GM21576 (cell line): ENCODE measurements around the gene CCL17.

Experiments used
- ATAC-seq: cut with Tn5 transposase; IDR thresholded peaks from one replicate; pipeline ENCODE4 v1.9.1; 2021; ENCODE audit warnings: mild to moderate bottlenecking, moderate library complexity; ENCODE audit not compliant: unreplicated experiment

CCL17 gene

DNA sequence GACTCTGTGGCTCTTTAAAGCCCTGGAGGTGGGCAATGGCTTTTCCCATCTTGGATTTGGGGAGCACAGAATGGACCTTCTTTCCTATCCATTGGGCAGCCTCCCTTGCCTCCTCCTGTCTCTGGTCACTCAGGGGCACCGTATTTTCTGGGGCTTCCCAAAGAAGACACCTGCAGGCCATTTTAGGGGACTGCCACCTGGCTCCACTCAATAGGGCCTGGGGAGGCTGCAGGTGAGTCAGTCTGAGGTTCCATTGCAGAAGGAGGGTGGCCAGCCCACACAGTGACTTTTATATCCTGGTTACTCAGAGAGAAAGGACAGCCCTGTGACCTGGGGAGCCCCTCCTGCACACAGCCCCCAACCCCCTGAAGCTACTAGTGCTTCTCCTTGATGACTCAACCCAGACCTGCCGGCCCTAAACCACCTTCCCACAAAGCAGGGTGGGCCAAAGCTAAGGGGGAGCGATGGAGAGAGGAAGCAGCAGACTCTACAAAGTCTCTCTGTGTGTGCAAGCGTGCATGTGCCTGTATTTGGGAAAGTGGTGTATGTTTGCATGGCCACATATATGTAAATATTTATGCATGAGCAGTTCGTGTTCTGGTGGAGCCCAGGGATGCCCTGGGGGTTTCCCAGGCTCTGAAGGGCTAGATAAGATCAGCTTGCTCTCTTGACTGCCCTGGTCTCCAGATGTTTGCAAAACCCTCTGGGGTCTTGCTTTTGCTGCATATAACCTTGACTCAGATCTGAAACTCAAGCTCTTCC is 27.3 kb upstream of the CCL17 start:
- ATAC-seq = peak; percentile 66

DNA sequence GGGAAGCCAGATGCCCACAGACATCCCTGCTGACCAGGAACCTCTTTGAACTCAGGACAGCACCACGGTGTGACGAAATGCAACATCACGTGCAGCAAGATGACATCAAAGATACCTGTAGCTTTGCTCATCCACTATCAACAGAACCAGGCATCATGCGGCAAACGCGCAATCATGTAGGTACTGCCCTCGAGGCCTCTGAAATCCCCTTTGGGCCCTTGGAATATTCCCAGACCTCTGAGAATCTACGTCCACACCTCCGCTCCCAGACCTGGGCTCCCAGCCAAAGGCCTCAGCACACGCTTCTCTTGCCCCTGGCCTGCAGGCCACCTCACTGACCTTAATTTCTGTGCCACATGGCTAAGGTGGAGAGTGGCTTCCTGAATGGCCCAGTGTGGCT is 25.0 kb upstream of the CCL17 start:
- ATAC-seq = no peak

- no peak for ATAC-seq
These were observed 23.7 kb upstream of the CCL17 start for GRCh38 chr16:57380671-57381462.

DNA sequence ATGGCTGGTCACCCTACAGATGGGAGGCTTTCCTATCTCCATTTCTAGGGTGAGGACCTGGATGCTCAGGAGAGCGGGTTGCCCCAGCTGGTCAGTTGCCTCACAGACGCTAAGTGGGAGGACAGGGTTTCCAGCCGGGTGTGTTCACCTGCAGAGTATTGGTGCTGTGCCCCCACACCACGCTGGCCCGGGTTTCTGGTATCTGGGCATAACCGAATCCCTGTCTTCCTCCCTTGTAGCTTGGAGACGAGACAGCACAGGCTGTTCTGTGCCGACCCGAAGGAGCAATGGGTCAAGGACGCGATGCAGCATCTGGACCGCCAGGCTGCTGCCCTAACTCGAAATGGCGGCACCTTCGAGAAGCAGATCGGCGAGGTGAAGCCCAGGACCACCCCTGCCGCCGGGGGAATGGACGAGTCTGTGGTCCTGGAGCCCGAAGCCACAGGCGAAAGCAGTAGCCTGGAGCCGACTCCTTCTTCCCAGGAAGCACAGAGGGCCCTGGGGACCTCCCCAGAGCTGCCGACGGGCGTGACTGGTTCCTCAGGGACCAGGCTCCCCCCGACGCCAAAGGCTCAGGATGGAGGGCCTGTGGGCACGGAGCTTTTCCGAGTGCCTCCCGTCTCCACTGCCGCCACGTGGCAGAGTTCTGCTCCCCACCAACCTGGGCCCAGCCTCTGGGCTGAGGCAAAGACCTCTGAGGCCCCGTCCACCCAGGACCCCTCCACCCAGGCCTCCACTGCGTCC is 22.6 kb upstream of the CCL17 start:
- ATAC-seq = no peak

DNA sequence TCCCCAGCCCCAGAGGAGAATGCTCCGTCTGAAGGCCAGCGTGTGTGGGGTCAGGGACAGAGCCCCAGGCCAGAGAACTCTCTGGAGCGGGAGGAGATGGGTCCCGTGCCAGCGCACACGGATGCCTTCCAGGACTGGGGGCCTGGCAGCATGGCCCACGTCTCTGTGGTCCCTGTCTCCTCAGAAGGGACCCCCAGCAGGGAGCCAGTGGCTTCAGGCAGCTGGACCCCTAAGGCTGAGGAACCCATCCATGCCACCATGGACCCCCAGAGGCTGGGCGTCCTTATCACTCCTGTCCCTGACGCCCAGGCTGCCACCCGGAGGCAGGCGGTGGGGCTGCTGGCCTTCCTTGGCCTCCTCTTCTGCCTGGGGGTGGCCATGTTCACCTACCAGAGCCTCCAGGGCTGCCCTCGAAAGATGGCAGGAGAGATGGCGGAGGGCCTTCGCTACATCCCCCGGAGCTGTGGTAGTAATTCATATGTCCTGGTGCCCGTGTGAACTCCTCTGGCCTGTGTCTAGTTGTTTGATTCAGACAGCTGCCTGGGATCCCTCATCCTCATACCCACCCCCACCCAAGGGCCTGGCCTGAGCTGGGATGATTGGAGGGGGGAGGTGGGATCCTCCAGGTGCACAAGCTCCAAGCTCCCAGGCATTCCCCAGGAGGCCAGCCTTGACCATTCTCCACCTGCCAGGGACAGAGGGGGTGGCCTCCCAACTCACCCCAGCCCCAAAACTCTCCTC is 21.9 kb upstream of the CCL17 start:
- ATAC-seq = no peak

- no peak for ATAC-seq
These were observed 21.0 kb upstream of the CCL17 start for GRCh38 chr16:57383276-57384247.

DNA sequence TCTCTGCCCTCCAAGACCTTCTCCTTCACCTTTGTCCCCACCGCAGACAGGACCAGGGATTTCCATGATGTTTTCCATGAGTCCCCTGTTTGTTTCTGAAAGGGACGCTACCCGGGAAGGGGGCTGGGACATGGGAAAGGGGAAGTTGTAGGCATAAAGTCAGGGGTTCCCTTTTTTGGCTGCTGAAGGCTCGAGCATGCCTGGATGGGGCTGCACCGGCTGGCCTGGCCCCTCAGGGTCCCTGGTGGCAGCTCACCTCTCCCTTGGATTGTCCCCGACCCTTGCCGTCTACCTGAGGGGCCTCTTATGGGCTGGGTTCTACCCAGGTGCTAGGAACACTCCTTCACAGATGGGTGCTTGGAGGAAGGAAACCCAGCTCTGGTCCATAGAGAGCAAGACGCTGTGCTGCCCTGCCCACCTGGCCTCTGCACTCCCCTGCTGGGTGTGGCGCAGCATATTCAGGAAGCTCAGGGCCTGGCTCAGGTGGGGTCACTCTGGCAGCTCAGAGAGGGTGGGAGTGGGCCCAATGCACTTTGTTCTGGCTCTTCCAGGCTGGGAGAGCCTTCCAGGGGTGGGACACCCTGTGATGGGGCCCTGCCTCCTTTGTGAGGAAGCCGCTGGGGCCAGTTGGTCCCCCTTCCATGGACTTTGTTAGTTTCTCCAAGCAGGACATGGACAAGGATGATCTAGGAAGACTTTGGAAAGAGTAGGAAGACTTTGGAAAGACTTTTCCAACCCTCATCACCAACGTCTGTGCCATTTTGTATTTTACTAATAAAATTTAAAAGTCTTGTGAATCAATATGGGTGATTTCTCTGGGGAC is 20.1 kb upstream of the CCL17 start:
- ATAC-seq = no peak

GRCh38 chr16:57385083-57385482 is 19.5 kb upstream of the CCL17 start:
- ATAC-seq = no peak

DNA sequence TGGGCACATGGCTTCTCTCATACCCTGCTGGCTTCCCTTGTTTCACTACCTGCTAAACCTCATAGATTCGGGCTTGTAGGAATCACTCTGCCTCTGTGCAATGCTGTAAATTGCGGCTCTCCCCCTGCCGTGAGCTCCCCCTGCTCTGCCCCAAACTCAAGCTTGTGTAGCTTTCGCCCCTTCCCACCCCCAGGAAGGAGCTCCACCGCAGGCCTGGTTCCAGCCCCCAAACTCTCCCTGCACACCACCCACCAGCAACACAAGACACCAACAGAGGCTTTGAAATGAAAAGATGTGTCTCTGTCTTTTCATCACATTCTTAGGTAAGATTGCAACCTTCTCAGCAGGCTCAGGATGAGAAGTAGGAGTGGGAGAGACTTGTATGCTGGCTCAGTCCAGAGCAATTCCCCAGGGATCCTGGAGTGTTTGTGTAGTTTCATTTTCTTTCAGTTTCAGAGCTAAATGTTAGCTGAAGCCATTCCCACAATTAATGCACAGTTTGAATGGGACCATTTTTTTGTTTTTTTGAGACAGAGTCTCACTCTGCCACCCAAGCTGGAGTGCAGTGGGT is 18.1 kb upstream of the CCL17 start:
- no peak for ATAC-seq

DNA sequence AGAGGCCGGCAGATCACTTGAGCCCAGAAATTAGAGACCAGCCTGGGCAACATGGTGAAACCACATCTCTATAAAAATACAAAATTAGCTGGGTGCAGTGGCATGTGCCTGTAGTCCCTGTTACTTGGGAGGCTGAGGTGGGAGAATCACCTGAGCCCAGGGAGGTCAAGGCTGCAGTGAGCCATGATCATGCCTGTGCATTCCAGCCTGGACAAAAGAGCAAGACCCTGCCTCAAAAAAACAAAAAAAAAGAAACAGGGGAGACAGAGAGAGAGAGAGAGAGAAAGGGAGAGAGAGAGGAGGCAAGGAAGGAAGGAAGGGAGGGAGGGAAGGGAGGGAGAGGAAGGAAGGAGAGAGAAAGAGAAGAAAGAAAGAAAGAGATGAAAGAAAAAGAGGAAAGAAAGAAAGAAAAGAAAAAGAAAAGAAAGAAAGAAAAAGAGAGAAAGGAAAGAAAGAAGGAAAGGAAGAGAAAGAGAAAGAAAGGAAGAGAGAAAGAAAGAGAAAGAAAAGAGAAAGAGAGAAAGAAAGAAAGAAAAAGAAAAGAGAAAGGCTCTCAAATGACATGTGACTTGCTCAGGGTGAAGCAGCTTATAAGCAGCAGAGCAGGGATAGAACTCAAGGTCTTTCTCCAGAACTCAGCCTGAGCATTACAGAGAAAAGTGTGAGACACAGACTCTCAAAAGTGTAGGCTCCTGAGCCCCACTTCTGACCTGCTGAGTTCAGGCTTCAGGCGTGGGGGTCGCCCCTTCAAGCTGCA is 16.8 kb upstream of the CCL17 start:
- ATAC-seq = no peak

DNA sequence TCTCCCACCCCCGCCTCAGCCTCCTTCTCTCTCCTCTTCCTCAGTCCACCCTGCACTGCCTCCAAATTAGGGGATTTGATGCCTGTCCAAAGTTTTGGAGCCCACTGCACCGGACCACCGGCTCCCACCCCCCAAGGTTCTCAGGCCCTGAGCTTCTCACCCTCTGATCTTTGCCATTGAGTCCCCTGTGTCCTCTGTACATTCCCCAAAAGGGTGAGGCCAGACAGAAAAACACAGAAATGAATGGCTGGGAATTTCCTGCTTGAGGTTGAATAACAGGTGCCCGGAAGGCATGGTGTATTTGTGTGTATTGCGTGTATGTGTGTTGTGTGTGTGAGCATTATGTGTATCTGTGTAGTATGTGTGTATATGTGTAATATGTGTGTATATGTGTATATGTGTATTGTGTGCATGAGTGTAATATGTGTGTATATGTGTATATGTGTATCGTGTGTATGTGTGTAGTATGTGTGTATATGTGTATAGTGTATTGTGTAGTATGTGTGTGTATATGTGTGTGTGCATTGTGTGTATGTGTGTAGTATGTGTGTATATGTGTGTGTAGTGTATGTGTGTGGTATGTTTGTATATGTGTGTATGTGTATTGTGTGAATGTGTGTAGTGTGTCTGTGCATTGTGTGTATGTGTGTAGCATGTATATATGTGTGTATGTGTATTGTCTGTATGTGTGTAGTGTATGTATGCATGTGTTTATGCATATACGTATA is 16.0 kb upstream of the CCL17 start:
- ATAC-seq = no peak

- no peak for ATAC-seq
These were observed 15.5 kb upstream of the CCL17 start for GRCh38 chr16:57389087-57389468.

GRCh38 chr16:57390636-57391295 is 13.8 kb upstream of the CCL17 start:
- ATAC-seq = no peak

DNA sequence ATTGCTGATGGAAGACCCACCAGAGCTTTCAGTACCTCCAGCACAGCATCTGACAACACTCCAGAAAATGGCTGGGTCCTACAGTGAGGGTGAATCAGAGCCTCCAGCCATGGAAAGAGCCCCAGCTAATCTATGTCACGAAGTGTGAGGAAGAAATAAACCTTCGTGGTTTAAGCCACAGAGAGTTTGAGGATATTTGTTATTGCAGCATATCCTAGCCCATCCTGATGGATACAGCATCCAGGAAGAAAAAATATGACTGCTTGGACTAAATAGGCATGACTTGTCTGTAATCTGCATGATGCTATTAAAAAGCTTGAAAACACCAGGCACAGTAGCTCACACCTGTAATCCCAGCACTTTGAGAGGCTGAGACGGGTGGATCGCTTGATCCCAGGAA is 13.3 kb upstream of the CCL17 start:
- ATAC-seq = no peak

- ATAC-seq = no peak
These were observed 12.9 kb upstream of the CCL17 start for GRCh38 chr16:57391708-57392107.

DNA sequence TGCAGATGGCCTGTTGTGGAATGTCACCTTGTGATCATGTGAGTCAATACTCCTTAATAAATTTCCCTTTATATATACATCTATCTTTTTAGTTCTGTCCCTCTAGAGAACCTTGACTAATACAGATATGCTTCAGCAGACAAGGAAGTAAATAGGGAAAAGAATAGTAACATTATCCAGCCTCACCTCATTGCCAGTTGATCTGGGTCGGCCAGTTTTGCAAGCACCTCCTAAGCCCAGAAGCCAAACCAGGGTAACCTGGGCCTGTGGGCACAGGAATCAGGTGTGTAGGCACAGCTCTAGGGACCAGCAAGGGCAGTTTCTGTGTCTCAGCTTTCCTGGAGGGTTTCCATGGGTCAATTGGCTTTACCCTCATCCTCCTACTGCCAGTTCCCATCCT is 11.9 kb upstream of the CCL17 start:
- ATAC-seq = no peak

DNA sequence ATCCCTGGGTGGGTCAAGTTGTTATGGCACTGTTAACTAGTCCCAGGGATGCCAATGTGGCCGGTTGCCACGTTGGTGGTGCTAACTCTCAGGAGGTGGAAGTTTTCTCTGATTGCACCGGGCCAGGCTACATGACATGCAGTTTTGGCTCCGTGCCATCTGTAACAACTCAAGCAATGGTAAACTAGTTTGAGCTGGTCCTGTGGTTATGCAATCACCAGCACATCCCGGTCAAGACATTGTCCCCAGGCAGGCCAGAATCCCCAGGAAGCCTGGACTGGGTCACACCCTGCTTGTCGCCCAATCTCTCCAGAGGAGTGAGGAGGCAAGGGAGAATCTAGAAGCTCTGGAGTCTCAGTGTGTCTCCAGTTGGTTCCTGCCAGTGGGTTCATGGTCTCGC is 10.1 kb upstream of the CCL17 start:
- ATAC-seq = no peak
